GM12865 (cell line): ENCODE data around the gene FAF2.
"Not testable (repeated sequence)": the region's sequence is repeated elsewhere in the genome, so short reads cannot be mapped to it uniquely, and the experiment has no call there.

Experiments used
- DNase-seq: peaks from one replicate; pipeline ENCODE4 v3.0.0; 2010; ENCODE audit warnings: low read depth
- H3K4me3 ChIP-seq: 2 replicates; pipeline ENCODE4 v1.5.1; 2011; ENCODE audit warnings: mild to moderate bottlenecking, low read depth, low read length, control low read depth
- CTCF ChIP-seq: IDR thresholded peaks from 2 replicates; pipeline ENCODE4 v1.5.1; 2011; ENCODE audit warnings: low read length, control low read depth, low read depth, inconsistent platforms; ENCODE audit not compliant: insufficient read depth; ENCODE audit errors: missing control alignments

The FAF2 gene

DNA sequence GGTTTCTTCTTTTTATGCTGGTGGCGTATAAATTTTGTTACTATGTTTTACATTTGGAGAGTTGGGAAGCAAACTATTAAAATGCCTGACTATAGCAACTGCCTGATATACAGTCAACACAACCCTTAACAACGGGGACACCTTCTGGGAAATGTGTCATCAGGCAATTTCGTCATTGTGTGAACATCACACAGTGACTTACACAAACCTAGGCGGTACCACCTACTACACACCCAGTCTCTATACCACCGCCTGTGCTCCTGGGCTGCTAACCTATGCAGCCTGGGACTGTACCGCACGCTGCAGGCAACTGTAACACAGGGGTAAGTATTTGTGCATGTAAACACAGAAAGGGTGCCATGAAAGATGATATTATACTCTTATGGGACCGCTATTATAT, 99.6 kb downstream of the FAF2 start:
- TF ChIP-seq CTCF, result no peak
- no peak for DNase-seq
- no peak overlapping the region for H3K4me3 ChIP-seq

DNA sequence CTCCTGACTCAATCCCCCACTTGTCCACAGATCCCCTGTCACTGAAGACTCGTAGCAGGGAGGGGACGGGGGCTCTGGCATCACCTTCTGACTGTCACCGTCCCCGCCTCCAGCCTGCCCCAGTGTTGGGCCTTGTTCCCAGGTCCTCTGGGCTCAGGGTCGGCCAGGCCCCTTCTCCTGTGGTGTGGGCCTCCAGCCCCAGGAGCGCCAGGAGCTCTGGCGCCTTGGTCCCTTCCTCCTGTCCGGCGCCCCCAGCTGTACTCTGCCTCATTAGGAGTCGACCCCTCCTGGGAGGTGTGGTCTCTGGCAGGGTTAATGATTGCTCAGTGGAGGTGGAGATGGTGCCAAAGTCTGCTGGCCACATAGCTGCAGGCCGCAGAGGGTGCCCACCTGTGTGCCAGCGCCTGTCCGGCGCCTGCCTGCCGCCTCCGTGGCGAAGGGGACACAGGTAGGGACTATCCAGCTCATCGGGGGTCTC, 100.8 kb downstream of the FAF2 start, which contains the start of gene CDHR2:
Gene CDHR2, plus strand, starts transcription at position 376 of the 478 bp plus-strand sequence. CDS start 16,011 bp downstream, outside the sequence.
- TF ChIP-seq CTCF, result no peak
- no peak within 1 kb of the TSS for H3K4me3 ChIP-seq

GRCh38 chr5:176549871-176550270, 101.7 kb downstream of the FAF2 start:
- H3K4me3 ChIP-seq, result no peak overlapping the region
- no peak for TF ChIP-seq CTCF
- DNase-seq, result no peak

More for the DNA sequence above, 100.8 kb downstream of the FAF2 start, which contains the start of gene CDHR2:
- no peak for DNase-seq

GRCh38 chr5:176550275-176550831, 102.2 kb downstream of the FAF2 start:
- no peak for TF ChIP-seq CTCF
- no peak for DNase-seq
- no peak overlapping the region for H3K4me3 ChIP-seq

- not testable (repeated sequence) for DNase-seq, H3K4me3 ChIP-seq
Observed at GRCh38 chr5:176550937-176551336, 102.8 kb downstream of the FAF2 start.

DNA sequence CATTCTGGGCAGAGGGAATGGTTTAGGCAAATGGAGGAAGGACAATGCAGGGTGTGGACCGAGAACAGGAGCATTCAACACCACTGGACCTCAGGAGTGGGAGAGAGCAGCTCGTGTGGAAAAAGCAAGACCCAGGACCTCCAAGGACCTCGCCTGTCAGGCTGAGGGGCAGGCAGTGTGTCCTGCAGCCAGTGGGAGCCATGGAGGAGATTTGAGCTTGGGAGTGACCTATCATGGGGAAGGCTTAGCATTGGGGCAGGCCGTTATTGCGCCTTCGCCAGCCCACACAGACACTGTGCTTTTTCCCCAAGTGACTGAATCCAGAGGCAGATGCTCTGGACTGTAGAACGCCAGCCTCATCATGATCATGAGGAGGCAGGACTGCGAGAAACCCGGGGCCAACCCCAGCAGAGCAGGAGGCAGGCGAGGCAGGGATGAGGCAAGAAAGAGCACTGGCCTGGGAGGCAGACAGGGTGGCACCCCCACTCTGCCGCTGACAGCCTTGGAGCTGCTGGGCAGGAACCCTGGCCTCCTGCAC, 104.2 kb downstream of the FAF2 start:
- TF ChIP-seq CTCF, result no peak
- H3K4me3 ChIP-seq, result no peak overlapping the region
- DNase-seq, result no peak

- no peak for TF ChIP-seq CTCF
- no peak overlapping the region for H3K4me3 ChIP-seq
- no peak for DNase-seq
Observed at GRCh38 chr5:176553260-176554085, 105.3 kb downstream of the FAF2 start.
